ENCODE results near the gene ITSN2. TPM values are rescaled to one million over a fixed set of nuclear protein-coding genes. Genes with fewer than 3 reads are reported as not detected.

The ITSN2 gene
- total RNA-seq, 1 donor from 2014 or later = 6.4 TPM

- Mint-ChIP-seq H3K9me3 (ENCODE audit: unreplicated experiment) (no peaks in the 10 kb centered on the region), H3K36me3 (ENCODE audit: unreplicated experiment) (peaks cover 21% of the 10 kb centered on the region), H3K27me3 (ENCODE audit: unreplicated experiment) (no peaks in the 10 kb centered on the region), H3K27ac (ENCODE audit: unreplicated experiment) (no peak overlapping the region), H3K4me3 (ENCODE audit: unreplicated experiment) (no peak overlapping the region), H3K4me1 (ENCODE audit: low read depth, unreplicated experiment) (peaks cover 4% of the 10 kb centered on the region)
- no peak for TF ChIP-seq CTCF (IDR thresholded peaks at IDR 0.05; ENCODE audit: partially characterized antibody, unreplicated experiment)
- no peak for DNase-seq
These were observed 197.2 kb downstream of the ITSN2 start for GRCh38 chr2:24163186-24163585.

GRCh38 chr2:24162494-24162893 lies 197.8 kb downstream of the ITSN2 start:
- Mint-ChIP-seq H3K4me1 (ENCODE audit: low read depth, unreplicated experiment) (peaks cover 4% of the 10 kb centered on the region), H3K27ac (ENCODE audit: unreplicated experiment) (no peak overlapping the region), H3K36me3 (ENCODE audit: unreplicated experiment) (peaks cover 22% of the 10 kb centered on the region), H3K4me3 (ENCODE audit: unreplicated experiment) (no peak overlapping the region), H3K9me3 (ENCODE audit: unreplicated experiment) (no peaks in the 10 kb centered on the region), H3K27me3 (ENCODE audit: unreplicated experiment) (no peaks in the 10 kb centered on the region)
- DNase-seq = no peak
- TF ChIP-seq CTCF (IDR thresholded peaks at IDR 0.05; ENCODE audit: partially characterized antibody, unreplicated experiment) = no peak

GRCh38 chr2:24160761-24161160 lies 199.6 kb downstream of the ITSN2 start:
- DNase-seq = no peak
- H3K9me3 Mint-ChIP-seq (ENCODE audit: unreplicated experiment) = no peaks in the 10 kb centered on the region
- no peak overlapping the region for H3K4me3 Mint-ChIP-seq (ENCODE audit: unreplicated experiment)
- TF ChIP-seq CTCF (IDR thresholded peaks at IDR 0.05; ENCODE audit: partially characterized antibody, unreplicated experiment) = no peak
- H3K4me1 Mint-ChIP-seq (ENCODE audit: low read depth, unreplicated experiment) = peaks cover 4% of the 10 kb centered on the region
- no peaks in the 10 kb centered on the region for H3K27me3 Mint-ChIP-seq (ENCODE audit: unreplicated experiment)
- H3K27ac Mint-ChIP-seq (ENCODE audit: unreplicated experiment) = no peak overlapping the region
- H3K36me3 Mint-ChIP-seq (ENCODE audit: unreplicated experiment) = peaks cover 22% of the 10 kb centered on the region

- peaks cover 22% of the 10 kb centered on the region for H3K36me3 Mint-ChIP-seq (ENCODE audit: unreplicated experiment)
- no peak overlapping the region for H3K27ac Mint-ChIP-seq (ENCODE audit: unreplicated experiment)
- DNase-seq = no peak
- no peaks in the 10 kb centered on the region for H3K9me3 Mint-ChIP-seq (ENCODE audit: unreplicated experiment)
- no peak overlapping the region for H3K4me3 Mint-ChIP-seq (ENCODE audit: unreplicated experiment)
- no peaks in the 10 kb centered on the region for H3K27me3 Mint-ChIP-seq (ENCODE audit: unreplicated experiment)
- TF ChIP-seq CTCF (IDR thresholded peaks at IDR 0.05; ENCODE audit: partially characterized antibody, unreplicated experiment) = no peak
- H3K4me1 Mint-ChIP-seq (ENCODE audit: low read depth, unreplicated experiment) = no peaks in the 10 kb centered on the region
These were observed 200.6 kb downstream of the ITSN2 start for GRCh38 chr2:24159708-24160107.

- H3K27ac Mint-ChIP-seq (ENCODE audit: unreplicated experiment) = no peak overlapping the region
- H3K9me3 Mint-ChIP-seq (ENCODE audit: unreplicated experiment) = no peaks in the 10 kb centered on the region
- TF ChIP-seq CTCF (IDR thresholded peaks at IDR 0.05; ENCODE audit: partially characterized antibody, unreplicated experiment) = no peak
- no peak overlapping the region for H3K4me3 Mint-ChIP-seq (ENCODE audit: unreplicated experiment)
- H3K27me3 Mint-ChIP-seq (ENCODE audit: unreplicated experiment) = no peaks in the 10 kb centered on the region
- H3K36me3 Mint-ChIP-seq (ENCODE audit: unreplicated experiment) = peaks cover 22% of the 10 kb centered on the region
- no peak for DNase-seq
- no peaks in the 10 kb centered on the region for H3K4me1 Mint-ChIP-seq (ENCODE audit: low read depth, unreplicated experiment)
These were observed 202.2 kb downstream of the ITSN2 start for GRCh38 chr2:24158131-24158530.

Data from glutamatergic neuron (in vitro differentiated cells).